ENCODE measurements around the gene TIMM17A.

TIMM17A gene

DNA sequence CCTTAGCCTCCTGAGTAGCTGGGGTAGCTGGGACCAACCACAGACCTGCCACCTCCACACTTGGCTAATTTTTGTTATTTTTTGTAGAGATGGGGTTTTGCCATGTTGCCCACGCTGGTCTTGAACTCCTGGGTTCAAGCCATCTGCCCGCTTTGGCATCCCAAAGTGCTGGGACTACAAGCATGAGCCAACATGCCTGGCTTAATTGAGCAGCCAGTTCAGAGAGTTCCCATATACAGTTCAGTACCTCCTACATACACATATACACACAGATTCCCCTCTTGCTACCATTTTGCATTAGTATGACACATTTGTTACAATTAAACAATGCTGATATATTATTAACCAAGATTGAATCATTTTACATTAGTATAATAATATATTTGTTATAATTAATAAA, 30.1 kb downstream of the TIMM17A start:
- no peak for FAIRE-seq

DNA sequence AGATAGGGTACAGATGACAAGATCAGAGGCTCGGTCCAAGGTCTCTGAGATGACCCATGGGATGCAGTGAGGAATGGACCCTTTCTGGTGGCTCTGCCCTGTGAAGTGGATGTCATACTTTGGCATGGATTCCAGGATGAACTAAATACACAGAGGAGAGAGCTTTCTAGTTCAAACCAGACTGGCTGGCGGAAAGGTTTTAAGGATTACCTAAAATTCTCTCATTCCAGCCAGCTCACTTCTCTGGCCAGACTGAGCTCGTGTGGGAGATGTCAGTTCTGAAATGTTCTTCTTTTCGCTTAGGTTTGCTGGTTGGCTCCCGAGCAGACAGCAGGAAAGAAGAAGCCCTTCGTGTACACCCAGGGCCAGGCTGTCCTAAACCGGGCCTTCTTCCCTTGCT, 33.3 kb downstream of the TIMM17A start:
- FAIRE-seq: no peak

DNA sequence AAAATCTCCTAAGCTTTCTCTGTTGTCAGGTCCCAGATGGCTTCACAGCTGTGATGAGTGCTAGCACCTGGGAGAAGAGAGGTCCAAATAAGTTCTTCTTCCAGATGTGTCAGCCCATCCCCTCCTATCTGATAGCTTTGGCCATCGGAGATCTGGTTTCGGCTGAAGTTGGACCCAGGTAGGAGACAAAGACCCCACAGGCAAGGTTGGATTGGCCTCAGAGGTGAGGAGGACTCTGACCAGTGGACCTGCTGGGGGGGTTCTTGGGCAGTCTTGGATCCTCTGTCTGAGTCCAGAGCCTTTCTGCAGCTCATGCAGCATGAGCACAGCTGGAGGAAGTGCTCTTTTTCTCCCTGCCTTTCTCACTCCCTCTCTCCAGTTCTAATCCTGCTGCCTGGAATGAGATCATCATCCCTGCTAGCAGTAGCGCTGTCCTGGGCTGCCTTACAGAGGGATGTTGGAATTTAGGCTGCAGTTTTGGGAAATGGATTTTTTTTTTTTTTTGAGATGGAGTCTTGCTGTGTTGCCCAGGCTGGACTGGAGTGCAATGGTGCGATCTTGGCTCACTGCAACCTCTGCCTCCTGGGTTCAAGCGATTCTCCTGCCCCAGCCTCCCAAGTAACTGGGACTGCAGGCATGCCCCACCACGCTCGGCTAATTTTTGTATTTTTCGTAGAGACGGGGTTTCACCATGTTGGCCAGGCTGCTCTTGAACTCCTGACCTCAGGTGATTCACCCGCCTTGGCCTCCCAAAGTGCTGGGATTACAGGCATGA, 34.2 kb downstream of the TIMM17A start:
- FAIRE-seq: no peak

DNA sequence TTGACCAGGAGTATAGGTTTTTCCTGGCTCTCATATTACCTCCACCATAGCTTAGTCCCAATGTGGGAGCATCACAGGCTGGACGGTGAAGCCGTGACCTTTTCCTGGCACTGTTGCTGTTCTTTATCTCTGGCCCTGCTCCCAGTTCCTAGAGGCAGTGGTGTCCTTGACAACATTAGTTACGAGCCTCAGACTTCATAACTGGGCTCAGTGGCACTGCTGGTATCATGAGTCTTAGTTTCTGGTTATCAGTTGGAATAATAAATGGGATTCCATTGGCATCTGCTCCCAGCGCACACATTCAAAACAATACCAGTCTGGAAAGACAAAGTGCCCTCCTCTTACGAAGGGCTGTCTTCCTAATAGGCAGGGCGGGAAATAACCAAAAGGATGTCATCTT, 35.1 kb downstream of the TIMM17A start:
- no peak for FAIRE-seq

GRCh38 chr1:201999625-202000238, 44.4 kb downstream of the TIMM17A start:
- no peak for FAIRE-seq

DNA sequence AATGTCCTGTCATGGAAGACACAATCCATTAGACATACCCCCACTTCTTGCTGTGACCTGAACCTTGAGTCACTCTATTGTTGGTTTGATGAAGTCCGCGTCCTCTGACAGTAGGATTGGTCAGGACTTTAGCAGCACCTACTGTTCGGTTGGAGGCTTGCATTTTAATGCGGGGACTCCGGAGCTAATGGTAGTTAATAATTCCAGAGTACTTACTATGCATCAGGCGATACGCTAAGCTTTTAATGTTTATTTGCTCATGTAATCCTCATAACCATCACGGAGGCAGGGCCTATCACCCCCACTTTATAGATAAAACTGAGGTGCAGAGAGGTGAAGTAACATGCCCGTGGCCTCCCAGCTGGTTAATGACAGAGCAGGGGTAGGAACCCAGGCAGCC, 47.2 kb downstream of the TIMM17A start:
- FAIRE-seq: no peak

DNA sequence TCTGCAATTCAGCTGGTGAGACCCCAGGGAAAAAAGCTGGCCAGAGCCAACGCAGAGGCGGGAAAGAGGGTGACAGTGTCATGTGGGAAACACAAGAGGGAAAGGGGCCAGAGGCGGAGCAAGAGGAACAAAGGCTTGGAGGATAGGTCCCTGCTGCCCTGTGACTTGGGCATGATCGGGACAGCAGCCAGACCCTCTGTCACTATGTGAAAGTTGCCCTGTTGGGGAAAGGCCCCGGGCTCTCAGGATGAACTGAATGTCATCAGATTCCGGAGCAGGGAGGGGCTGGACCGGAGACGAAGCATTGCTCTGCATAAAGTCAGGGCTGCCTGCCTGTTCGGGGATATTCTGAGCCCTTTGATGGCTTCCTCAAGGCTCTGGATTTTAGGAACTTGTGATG, 49.4 kb downstream of the TIMM17A start:
- no peak for FAIRE-seq

- no peak for FAIRE-seq
Measured at GRCh38 chr1:202005958-202006357, 50.7 kb downstream of the TIMM17A start.

- FAIRE-seq: no peak
Measured at GRCh38 chr1:202007304-202007703, 52.0 kb downstream of the TIMM17A start.

DNA sequence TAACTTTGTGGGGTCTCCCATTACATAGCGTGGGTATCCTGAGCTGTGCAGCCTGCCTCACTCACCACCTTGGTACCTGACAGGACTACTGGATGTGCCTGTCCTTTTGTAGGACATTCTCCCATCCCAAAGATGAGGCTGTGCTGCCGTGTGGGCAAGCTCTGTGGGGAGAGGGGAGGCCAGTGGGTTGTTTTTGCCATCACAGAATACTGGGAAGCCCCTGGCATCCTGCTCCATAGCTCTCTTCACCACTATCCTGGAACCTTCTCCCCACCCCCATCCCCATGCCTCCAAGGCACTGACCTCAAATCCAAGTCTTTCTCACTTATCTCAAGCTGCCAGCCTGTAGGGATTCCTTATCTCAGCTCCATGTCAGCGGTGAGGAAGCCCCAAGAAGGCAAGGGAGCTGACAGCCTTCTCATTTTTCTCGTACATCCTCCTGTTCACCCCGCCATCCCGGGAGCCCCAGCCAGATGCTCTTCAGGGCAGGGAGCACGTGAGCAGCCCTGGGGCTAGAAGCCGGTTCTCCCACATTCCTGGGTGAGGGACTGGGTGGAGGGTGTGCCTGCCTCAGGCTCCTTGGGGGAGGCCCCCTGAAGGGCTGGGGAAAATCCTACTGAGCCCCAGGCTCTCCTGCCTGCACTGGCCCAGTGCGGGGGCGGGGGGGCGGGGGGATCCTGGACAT, 52.6 kb downstream of the TIMM17A start:
- FAIRE-seq: no peak

- FAIRE-seq: peak; percentile 4
Measured at GRCh38 chr1:202009326-202010179, 54.2 kb downstream of the TIMM17A start.

GRCh38 chr1:202010180-202011015, 55.1 kb downstream of the TIMM17A start, which contains the start of gene ELF3:
TSS of gene ELF3 (plus strand) at chr1:202010587. CDS start at chr1:202011137, 550 bp downstream.
- FAIRE-seq: no peak

DNA sequence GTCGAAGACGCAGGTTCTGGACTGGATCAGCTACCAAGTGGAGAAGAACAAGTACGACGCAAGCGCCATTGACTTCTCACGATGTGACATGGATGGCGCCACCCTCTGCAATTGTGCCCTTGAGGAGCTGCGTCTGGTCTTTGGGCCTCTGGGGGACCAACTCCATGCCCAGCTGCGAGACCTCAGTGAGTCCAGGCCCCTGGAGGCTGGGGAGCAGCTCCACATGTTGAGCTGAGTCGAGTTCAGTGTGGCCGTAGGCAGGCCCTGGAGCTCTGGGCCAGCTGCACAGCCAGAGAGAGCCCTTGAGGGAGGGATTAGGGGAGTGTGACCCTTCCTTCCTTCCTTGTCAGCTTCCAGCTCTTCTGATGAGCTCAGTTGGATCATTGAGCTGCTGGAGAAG, 56.7 kb downstream of the TIMM17A start:
- FAIRE-seq: no peak

GRCh38 chr1:202012544-202013478, 57.5 kb downstream of the TIMM17A start:
- FAIRE-seq: no peak

DNA sequence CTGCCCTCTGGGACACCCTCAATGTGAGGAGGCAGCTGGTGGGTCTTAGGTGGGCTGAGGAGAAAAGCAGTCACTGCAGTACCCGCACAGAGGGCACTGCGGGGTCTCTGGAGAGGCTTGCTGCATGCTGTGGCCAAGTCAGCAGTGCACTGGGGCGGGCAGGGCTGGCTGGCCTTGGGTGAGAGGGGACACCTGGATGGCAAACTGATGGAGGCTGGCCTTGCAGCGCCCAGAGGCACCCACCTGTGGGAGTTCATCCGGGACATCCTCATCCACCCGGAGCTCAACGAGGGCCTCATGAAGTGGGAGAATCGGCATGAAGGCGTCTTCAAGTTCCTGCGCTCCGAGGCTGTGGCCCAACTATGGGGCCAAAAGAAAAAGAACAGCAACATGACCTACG, 58.3 kb downstream of the TIMM17A start:
- no peak for FAIRE-seq

DNA sequence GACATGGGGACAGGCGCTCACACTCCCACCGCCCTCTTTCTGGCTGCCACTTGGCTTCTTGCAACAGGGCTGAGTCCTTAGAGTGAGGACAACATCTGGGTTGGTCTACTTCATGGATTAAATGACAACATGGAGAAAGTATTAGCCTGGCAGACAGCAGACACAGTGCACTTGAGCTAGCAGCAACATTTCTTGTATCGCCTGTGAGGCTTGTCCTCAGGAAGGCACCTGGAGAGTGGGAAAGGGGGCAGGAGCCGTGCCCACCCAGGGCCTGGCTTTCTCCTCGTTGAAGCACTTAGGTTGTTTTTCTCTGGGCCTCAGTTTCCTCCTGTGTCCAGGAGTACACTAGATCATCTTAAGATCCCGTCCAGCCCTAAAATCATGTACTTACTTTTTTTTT, 58.8 kb downstream of the TIMM17A start:
- FAIRE-seq: no peak

DNA sequence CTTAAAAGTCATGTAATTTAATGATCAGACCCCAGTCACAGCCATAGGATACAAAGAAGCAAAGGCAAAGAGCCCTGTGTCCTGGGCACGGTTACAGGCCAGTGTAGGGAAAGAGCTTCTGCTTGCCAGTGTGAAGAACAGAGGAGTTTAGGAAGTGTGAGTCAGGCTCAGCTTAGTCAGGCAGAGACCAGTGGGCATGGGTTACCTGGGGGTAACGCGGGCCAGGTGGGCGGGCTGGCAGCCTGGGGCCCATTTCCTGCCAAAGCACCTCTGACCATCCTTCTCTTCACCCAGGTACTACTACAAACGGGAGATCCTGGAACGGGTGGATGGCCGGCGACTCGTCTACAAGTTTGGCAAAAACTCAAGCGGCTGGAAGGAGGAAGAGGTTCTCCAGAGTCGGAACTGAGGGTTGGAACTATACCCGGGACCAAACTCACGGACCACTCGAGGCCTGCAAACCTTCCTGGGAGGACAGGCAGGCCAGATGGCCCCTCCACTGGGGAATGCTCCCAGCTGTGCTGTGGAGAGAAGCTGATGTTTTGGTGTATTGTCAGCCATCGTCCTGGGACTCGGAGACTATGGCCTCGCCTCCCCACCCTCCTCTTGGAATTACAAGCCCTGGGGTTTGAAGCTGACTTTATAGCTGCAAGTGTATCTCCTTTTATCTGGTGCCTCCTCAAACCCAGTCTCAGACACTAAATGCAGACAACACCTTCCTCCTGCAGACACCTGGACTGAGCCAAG, 59.8 kb downstream of the TIMM17A start:
- FAIRE-seq: no peak

- FAIRE-seq: no peak
Measured at GRCh38 chr1:202015662-202015937, 60.3 kb downstream of the TIMM17A start.

- FAIRE-seq: no peak
Measured at GRCh38 chr1:202016022-202016810, 60.9 kb downstream of the TIMM17A start.

Data from endometrium (tissue), 2 donors.